ENCODE measurements around the gene RNF111. TPM values are rescaled to one million over a fixed set of nuclear protein-coding genes. Genes with fewer than 3 reads are reported as not detected.

RNF111 gene
- total and polyA plus RNA-seq, 3 experiments from 2014 or later = 14.8 to 26.9 (median 24.8) TPM

DNA sequence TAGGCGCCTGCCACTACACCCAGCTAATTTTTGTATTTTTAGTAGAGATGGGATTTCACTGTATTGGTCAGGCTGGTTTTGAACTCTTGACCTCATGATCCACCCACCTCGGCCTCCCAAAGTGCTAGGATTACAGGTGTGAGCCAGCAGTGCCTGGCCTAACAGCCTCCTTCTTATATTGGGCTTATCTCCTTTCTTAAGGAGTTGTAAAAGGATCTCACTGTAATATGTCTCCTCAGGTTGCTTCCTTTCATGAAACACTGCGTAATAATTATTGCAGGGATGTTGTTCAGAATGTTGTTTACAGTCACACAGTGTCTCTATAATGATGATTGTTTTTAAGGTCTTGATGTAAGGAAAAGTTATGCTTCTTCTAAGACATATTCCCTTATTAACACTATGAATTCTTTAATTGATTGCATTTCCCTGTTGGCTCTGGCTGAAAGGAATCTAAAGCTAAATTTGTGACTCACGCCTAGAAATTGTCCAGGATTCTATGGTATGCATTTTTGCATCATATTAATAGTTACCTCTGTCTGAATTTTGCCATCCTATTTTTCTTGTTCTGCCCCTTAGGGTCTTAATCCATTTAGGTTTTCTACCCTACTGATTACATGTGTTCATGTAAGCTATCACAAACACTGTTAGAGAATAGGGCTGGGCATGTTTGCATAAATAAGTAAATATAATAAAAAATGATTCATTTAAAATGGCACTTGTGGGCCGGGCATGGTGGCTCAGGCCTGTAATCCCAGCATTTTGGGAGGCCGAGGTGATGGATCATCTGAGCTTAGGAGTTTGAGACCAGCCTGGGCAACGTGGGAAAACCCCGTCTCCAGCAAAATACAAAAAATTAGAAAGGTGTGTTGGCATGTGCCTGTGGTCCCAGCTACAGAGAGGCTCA lies 24.5 kb upstream of the RNF111 start:
- CTCF ChIA-PET = interaction anchor here (0.8 to 1.0 kb wide), 2 partner anchors 10 to 30 kb away, joined by 3 read pairs; no protein-coding TSS in a partner anchor

DNA sequence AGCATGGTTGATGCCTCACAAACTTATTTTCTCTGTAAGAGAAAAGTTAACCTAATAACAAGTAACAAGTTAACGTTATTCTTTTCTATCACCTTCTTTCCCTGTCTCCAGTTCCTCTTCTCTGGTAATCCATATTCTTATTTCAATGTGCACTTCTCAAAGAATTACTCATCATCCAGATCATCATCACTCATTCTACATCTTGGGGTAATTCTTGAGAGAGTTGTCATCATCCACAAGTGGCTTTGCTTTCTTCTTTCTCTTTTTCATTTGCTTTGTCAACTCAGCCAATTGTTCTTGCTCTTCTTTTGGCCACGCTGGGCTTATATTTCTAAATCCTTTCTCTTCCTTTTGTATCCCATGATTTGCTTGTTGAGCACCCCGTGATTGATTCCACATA lies 20.8 kb upstream of the RNF111 start:
- no peaks in the 10 kb centered on the region for H3K4me1 Mint-ChIP-seq
- H3K27me3 Mint-ChIP-seq = peaks cover 0 to 2% of the 10 kb centered on the region in 2 donors
- Histone ChIP-seq H3K9me3 (ENCODE audit: low read length) (no peaks in the 10 kb centered on the region), H3K27me3 (ENCODE audit: insufficient read depth, low read length, poor library complexity, severe bottlenecking) (no peaks in the 10 kb centered on the region), H3K4me3 (ENCODE audit: low read length) (no peak overlapping the region), H3K27ac (ENCODE audit: low read depth, low read length) (no peak overlapping the region), H3K36me3 (ENCODE audit: insufficient read depth, low read length) (no peaks in the 10 kb centered on the region), H3K4me1 (ENCODE audit: insufficient read depth, low read length) (no peaks in the 10 kb centered on the region)
- DNase-seq = no peak
- H3K27ac Mint-ChIP-seq = no peak overlapping the region
- no peak overlapping the region for H3K4me3 Mint-ChIP-seq
- ChIA-PET POLR2A (interaction anchor here (0.6 kb wide), 1 partner anchor 68 kb away, joined by 3 read pairs; no protein-coding TSS in a partner anchor), CTCF (no interaction called here)
- H3K9me3 Mint-ChIP-seq = no peaks in the 10 kb centered on the region
- no peaks in the 10 kb centered on the region for H3K36me3 Mint-ChIP-seq

More for the DNA sequence above, 24.5 kb upstream of the RNF111 start:
- no peak overlapping the region for H3K27ac Mint-ChIP-seq
- no peak overlapping the region for H3K4me3 Mint-ChIP-seq
- Histone ChIP-seq H3K4me1 (ENCODE audit: insufficient read depth, low read length) (no peaks in the 10 kb centered on the region), H3K4me3 (ENCODE audit: low read length) (no peak overlapping the region), H3K27me3 (ENCODE audit: insufficient read depth, low read length, poor library complexity, severe bottlenecking) (no peaks in the 10 kb centered on the region), H3K27ac (ENCODE audit: low read depth, low read length) (no peak overlapping the region), H3K9me3 (ENCODE audit: low read length) (no peaks in the 10 kb centered on the region), H3K36me3 (ENCODE audit: insufficient read depth, low read length) (no peaks in the 10 kb centered on the region)
- DNase-seq = no peak
- H3K36me3 Mint-ChIP-seq = no peaks in the 10 kb centered on the region
- no peaks in the 10 kb centered on the region for H3K9me3 Mint-ChIP-seq
- peaks cover 0 to 2% of the 10 kb centered on the region in 2 donors for H3K27me3 Mint-ChIP-seq
- POLR2A ChIA-PET = interaction anchor here (0.6 kb wide), 1 partner anchor 193 kb away, joined by 5 read pairs; no protein-coding TSS in a partner anchor
- no peaks in the 10 kb centered on the region for H3K4me1 Mint-ChIP-seq

DNA sequence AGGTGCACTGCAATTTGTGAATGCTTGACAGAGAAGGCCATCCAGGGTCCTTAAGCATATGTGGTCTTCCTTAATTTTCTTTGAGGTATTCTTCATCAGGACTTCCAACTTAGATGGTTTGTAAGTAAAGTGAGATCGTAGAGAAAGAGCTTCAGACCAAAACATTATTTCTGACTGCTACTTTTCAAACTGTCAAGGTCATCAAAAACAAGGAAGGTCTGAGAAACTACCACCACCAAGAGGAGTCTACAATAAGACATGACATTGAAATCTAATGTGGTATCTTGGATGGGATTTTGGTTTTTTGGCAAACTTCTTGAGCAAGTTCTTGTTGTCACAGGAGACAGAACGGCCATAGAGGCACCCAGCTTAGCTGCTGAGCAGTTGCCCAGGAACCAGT lies 20.0 kb upstream of the RNF111 start:
- H3K36me3 ChIP-seq (ENCODE audit: insufficient read depth, low read length) = no peaks in the 10 kb centered on the region
- no peaks in the 10 kb centered on the region for H3K4me1 ChIP-seq (ENCODE audit: insufficient read depth, low read length)
- Mint-ChIP-seq H3K4me1 (no peaks in the 10 kb centered on the region), H3K27ac (no peak overlapping the region), H3K4me3 (no peak overlapping the region), H3K9me3 (no peaks in the 10 kb centered on the region), H3K36me3 (no peaks in the 10 kb centered on the region), H3K27me3 (peaks cover 0 to 2% of the 10 kb centered on the region in 2 donors)
- H3K27me3 ChIP-seq (ENCODE audit: insufficient read depth, low read length, poor library complexity, severe bottlenecking) = no peaks in the 10 kb centered on the region
- CTCF ChIA-PET = no interaction called here
- H3K27ac ChIP-seq (ENCODE audit: low read depth, low read length) = no peak overlapping the region
- no peak overlapping the region for H3K4me3 ChIP-seq (ENCODE audit: low read length)
- H3K9me3 ChIP-seq (ENCODE audit: low read length) = no peaks in the 10 kb centered on the region
- DNase-seq = no peak
- POLR2A ChIA-PET = no interaction called here

DNA sequence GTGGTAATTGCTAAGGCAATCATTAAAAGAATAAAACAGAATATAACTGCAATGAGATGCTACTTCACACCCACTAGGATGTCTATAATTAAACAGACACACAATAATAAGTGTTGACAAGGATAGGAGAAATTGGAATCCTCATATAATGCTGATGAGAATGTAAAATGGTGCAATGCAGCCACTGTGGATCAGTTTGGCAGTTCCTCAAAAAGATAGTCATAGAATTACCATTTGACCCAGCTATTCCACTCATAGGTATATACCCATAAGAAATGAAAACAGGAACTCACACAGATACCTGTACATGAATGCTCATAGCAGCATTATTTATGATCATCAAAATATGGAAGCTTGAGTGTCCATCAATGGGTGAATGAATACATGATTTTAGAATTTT lies 9.6 kb upstream of the RNF111 start:
- Mint-ChIP-seq H3K27ac (no peak overlapping the region), H3K9me3 (no peaks in the 10 kb centered on the region), H3K4me1 (peaks cover 31 to 46% (median 44%) of the 10 kb centered on the region in 3 donors), H3K27me3 (peaks cover 2 to 8% of the 10 kb centered on the region in 2 donors), H3K36me3 (no peaks in the 10 kb centered on the region), H3K4me3 (no peak overlapping the region)
- ChIA-PET CTCF (interaction anchor here (0.6 to 3.8 kb wide), 3 partner anchors 93 to 551 kb away, joined by 3 to 23 read pairs (median 19); no protein-coding TSS in a partner anchor), POLR2A (no interaction called here)
- H3K27me3 ChIP-seq (ENCODE audit: insufficient read depth, low read length, poor library complexity, severe bottlenecking) = no peaks in the 10 kb centered on the region
- H3K36me3 ChIP-seq (ENCODE audit: insufficient read depth, low read length) = no peaks in the 10 kb centered on the region
- no peaks in the 10 kb centered on the region for H3K9me3 ChIP-seq (ENCODE audit: low read length)
- H3K4me1 ChIP-seq (ENCODE audit: insufficient read depth, low read length) = peaks cover 30% of the 10 kb centered on the region
- H3K27ac ChIP-seq (ENCODE audit: low read depth, low read length) = no peak overlapping the region
- H3K4me3 ChIP-seq (ENCODE audit: low read length) = no peak overlapping the region
- no peak for DNase-seq

DNA sequence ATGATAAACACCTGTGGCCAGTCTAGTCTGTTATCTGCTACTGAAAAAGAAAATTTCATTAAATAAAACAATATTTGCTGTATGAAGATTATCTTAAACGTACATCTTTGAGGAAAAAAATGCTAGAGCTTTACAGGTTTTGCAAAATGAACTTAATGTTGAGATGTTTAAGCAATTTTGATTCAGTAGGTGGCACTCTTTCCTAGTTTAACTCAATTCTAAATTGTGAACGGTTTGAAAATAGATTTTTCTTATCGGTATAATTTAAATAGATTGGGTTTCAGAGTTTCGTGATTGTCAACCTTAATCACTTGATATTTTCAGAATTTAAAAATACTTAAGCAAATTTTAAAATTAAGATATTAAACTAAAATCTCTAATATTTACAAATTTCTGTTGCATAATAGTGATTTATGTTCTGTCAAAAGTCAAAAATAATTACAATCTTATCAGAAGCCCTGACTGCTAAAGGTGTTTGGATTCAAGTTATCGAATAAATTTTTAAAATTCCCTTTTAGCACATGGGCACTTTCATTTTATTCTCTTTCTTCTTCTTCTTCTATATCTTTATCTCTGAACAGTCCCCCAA lies 7.0 kb upstream of the RNF111 start:
- Mint-ChIP-seq H3K4me1 (peaks cover 24 to 37% (median 34%) of the 10 kb centered on the region in 3 donors), H3K4me3 (peak overlapping the region in 3 of 7 donors; percentile 9 to 65 (median 62)), H3K9me3 (no peaks in the 10 kb centered on the region), H3K36me3 (no peaks in the 10 kb centered on the region), H3K27me3 (no peaks in the 10 kb centered on the region), H3K27ac (peak overlapping the region in 3 of 8 donors; percentile 50 to 85 (median 64))
- ChIA-PET POLR2A (no interaction called here), CTCF (interaction anchor here (0.7 to 3.8 kb wide), 8 partner anchors 10 to 548 kb away, joined by 3 to 23 read pairs (median 4); no protein-coding TSS in a partner anchor)
- Histone ChIP-seq H3K9me3 (ENCODE audit: low read length) (no peaks in the 10 kb centered on the region), H3K36me3 (ENCODE audit: insufficient read depth, low read length) (no peaks in the 10 kb centered on the region), H3K27me3 (ENCODE audit: insufficient read depth, low read length, poor library complexity, severe bottlenecking) (no peaks in the 10 kb centered on the region), H3K4me3 (ENCODE audit: low read length) (no peak overlapping the region), H3K4me1 (ENCODE audit: insufficient read depth, low read length) (peaks cover 26% of the 10 kb centered on the region), H3K27ac (ENCODE audit: low read depth, low read length) (no peak overlapping the region)
- DNase-seq = peak in 2 of 5 donors; percentile 31 to 37

DNA sequence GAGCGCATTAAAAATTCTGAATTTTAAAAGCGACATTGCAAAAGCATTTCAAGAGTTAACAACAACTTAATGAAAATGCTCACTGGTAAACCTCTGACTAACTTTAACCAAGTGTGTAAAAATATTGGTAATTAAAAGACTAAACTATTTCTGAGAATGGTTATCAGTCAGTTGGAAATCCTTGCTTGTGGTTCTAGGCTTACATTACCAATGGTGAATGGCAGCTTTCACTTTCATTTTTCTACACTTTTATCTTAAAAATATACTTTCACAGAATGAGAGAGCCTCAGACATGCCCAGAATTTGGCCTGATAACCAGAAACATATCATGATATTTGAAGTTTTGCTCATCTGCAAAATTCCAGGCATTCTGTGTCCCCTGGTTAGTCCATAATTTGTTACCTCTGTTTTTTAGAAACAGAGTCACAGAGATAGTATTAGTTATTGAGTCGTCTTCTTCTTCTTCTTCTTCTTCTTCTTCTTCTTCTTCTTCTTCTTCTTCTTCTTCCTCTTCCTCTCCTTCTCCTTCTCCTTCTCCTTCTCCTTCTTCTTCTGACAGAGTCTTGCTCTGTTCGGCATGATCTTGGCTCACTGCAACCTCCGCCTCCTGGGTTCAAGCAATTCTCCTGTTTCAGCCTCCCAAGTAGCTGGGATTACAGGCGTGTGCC lies 5.5 kb upstream of the RNF111 start:
- Histone ChIP-seq H3K27me3 (ENCODE audit: insufficient read depth, low read length, poor library complexity, severe bottlenecking) (no peaks in the 10 kb centered on the region), H3K9me3 (ENCODE audit: low read length) (no peaks in the 10 kb centered on the region), H3K4me1 (ENCODE audit: insufficient read depth, low read length) (peaks cover 20% of the 10 kb centered on the region), H3K27ac (ENCODE audit: low read depth, low read length) (no peak overlapping the region), H3K4me3 (ENCODE audit: low read length) (peak overlapping the region; percentile 30), H3K36me3 (ENCODE audit: insufficient read depth, low read length) (no peaks in the 10 kb centered on the region)
- Mint-ChIP-seq H3K27me3 (no peaks in the 10 kb centered on the region), H3K4me3 (peak overlapping the region; percentile 48 to 80 (median 76)), H3K4me1 (peaks cover 16 to 31% (median 28%) of the 10 kb centered on the region in 3 donors), H3K36me3 (no peaks in the 10 kb centered on the region), H3K9me3 (no peaks in the 10 kb centered on the region), H3K27ac (peak overlapping the region; percentile 27 to 84 (median 76))
- DNase-seq = peak in 2 of 5 donors; percentile 15 to 22
- CTCF ChIA-PET = interaction anchor here (1.0 to 1.7 kb wide), 2 partner anchors 510 to 512 kb away, joined by 3 to 4 read pairs; no protein-coding TSS in a partner anchor
- POLR2A ChIA-PET = no interaction called here

DNA sequence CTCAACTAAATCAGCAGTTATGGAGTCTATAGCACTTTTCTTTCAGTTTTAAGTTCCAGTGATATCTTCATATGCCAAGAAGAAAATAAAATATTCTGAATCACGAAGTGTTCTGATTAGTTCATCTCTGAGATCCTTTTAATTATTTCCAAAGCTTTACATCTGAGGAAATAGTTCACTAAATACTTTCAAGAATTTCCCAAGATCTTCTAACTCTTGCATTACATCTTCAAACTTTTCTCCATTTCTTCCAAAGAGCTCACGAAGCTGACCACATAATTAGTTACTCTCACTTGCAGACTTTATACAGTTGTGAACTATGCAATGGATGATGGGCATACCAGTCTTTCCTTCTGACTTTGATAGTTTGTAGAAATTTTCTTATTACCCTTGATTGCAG lies 4.2 kb upstream of the RNF111 start:
- H3K27ac ChIP-seq (ENCODE audit: low read depth, low read length) = no peak overlapping the region
- H3K9me3 Mint-ChIP-seq = peaks cover 0 to 2% (median 0%) of the 10 kb centered on the region in 5 donors
- H3K4me3 Mint-ChIP-seq = no peak overlapping the region
- peaks cover 21% of the 10 kb centered on the region for H3K4me1 ChIP-seq (ENCODE audit: insufficient read depth, low read length)
- peaks cover 0 to 11% (median 0%) of the 10 kb centered on the region in 3 donors for H3K36me3 Mint-ChIP-seq
- no peaks in the 10 kb centered on the region for H3K36me3 ChIP-seq (ENCODE audit: insufficient read depth, low read length)
- H3K9me3 ChIP-seq (ENCODE audit: low read length) = no peaks in the 10 kb centered on the region
- POLR2A ChIA-PET = no interaction called here
- CTCF ChIA-PET = interaction anchor here (1.7 kb wide), 1 partner anchor 509 kb away, joined by 4 read pairs; no protein-coding TSS in a partner anchor
- no peaks in the 10 kb centered on the region for H3K27me3 ChIP-seq (ENCODE audit: insufficient read depth, low read length, poor library complexity, severe bottlenecking)
- H3K27me3 Mint-ChIP-seq = no peaks in the 10 kb centered on the region
- H3K27ac Mint-ChIP-seq = peak overlapping the region in 2 of 8 donors; percentile 51 to 66
- peaks cover 23 to 40% (median 35%) of the 10 kb centered on the region in 3 donors for H3K4me1 Mint-ChIP-seq
- no peak for DNase-seq
- no peak overlapping the region for H3K4me3 ChIP-seq (ENCODE audit: low read length)

Data from CD8-positive, alpha-beta memory T cell (primary cell).